GM21515 (cell line): ENCODE results near the gene ZBTB7C.

Experiments used
- ATAC-seq: cut with Tn5 transposase; IDR thresholded peaks from one replicate; pipeline ENCODE4 v1.9.1; 2021; ENCODE audit not compliant: unreplicated experiment

ZBTB7C gene

GRCh38 chr18:48152549-48152948 lies 256.6 kb downstream of the ZBTB7C start:
- ATAC-seq = no peak

DNA sequence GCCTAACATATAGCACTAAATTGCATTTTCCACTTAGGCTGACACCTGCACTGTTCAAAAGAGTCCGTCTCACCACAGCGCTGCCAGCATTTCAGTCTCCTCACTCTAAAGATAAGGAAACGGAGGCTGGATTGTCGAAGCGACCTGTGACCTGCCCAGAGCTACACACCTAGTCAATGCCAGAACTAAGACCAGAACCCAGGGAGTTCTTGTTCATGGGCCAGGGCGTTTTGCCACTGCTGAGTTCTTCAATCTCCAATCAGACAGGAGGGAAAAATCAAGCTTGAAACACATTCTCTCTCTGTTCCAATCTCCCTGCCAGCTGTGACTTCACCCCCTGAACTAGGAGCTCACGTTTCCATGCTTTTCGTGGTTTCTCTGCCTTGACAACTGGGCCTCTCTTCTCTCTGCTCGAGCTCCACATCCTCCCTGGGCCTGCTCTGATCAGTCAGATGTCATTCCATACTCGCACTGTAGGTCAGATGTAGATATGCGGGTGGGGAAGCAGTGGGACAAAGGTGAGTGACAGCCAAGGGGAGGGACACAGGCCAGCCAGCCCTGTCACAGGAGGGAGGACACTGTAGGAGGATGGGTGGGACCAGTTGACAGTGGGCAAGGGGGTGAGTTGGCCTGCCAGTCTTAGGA lies 257.6 kb downstream of the ZBTB7C start:
- no peak for ATAC-seq

DNA sequence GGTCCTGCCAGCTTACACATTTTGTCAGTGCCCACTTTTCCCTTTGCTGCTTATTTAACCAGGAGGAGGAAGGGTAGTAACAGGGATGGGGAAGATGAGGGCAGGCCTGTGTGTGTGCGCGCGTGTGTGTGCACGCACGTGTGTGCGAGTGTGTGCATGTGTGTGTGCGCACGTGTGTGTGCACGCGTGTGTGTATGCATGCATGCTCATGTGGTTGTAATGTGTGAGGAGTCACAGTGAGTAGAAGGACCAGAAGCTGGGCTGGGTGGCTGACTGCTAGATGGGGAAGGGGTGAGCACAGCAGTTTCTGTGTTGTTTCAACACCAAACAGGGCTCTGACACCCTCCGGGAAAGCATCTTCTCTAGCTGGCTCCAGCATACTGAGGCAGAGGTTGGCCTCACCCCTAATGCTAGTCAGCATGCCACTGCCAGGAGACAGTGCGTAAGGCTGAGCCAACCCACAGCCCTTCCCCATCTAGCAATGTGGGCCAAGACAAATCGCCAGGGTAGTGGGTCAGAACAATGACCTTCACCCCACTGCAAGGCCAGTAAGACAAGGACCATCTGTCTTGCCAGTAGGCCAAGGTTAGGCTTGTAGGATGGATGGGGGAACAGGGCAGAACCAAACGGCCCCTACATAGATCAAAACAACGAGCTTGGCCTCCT lies 260.0 kb downstream of the ZBTB7C start:
- no peak for ATAC-seq

DNA sequence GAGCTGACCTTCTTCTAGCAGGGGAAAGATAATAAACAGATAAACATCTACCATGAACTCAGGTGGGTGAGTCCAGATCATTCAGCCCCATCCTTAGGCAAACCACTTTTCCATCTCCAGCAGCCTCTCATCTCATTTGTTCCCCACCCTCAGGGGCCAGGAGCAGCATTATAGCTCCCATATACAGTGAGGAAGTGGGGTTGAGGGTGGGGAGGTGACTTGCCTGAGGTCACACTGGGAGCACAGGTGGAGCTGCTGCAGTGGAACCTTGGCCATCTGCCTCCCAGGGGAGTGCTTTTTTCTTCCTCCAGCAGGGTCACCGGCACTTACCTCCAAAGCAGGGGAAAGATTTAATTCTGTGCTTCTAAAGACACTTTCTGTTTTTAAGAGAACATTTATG lies 266.2 kb downstream of the ZBTB7C start:
- no peak for ATAC-seq

DNA sequence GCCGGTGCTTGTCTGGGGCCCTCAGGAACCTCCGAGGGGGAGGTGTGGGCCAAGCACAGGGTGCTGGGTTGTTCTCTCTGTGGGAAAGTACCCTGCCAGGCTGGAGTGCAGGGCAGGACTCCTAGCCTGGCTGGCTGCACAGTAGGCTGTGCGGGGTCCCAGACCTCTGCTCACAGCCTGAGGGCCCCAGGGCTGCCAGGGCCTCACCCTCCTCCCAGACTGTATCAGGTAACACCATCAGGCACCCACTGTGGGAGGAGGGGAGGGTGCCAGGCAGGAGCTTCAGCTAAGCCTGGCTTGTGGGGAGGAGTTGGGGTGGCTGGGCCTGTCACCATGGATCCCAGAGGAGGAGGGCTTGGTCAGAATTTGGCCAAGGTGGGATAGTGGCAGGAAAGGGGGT lies 266.8 kb downstream of the ZBTB7C start:
- no peak for ATAC-seq

DNA sequence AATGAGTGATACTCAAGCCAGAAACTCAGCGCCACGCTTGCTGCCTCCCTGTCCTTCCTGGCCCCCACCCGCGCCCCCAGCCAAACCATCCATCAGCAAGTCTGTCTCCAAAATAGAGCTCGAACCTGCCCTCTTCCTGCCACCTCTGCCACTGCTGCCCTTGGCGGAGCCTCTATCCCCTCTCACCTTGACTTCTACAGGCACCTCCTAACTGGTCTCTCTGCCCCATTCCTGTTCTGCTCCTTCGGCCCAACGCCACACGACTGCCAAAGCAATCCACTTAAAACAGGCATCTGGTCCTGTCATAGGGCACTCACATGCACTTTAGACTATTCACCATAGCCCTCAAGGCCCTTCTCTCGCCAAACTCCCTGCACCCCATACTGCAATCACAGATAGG lies 268.5 kb downstream of the ZBTB7C start:
- no peak for ATAC-seq

DNA sequence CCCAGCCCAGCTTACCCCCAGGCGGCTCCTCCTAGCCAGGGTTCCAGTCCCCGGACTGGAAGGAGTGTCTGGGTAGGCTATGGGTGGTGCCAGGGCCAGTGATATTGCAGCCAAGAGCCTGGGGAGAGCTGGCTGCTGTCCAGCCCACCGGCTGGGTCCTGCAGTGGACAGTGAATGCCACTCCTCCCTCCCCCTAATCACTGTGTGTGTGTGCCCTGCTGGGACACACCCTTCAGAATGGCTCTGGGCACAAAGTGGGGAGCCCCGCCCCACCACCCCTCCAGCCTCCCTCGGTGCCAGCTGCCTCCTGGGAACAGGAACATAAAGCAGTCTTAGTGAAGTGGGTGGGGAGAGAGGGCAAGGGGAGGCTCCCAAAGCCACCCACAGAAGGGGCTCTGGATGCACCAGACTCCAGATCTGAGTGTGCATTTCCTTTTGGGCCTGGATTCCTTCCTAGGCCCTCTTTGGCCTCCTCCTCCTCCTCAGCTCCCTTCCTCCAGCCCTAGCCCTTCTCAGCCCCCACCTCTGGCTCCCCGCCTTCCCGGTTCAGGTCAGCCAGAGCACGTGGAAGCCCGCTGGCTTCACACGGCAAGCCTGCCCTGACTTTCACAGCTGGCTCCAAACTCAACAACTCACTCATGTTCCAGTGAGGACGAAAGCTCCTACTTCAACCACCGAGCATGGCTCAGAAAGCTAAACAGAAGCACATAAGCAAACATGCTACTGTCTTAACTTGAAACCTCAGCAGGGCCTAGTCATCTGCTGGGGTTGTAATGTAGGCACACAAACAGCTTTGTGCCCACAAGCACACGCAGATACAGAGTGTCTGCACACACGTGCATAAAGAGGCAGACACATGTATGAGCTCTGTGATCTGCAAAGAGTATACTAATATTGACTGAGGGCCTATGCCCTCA lies 269.5 kb downstream of the ZBTB7C start:
- ATAC-seq = no peak

- ATAC-seq = no peak
These were observed 270.3 kb downstream of the ZBTB7C start for GRCh38 chr18:48138660-48139430.

- no peak for ATAC-seq
These were observed 271.0 kb downstream of the ZBTB7C start for GRCh38 chr18:48138210-48138609.

- no peak for ATAC-seq
These were observed 271.7 kb downstream of the ZBTB7C start for GRCh38 chr18:48137374-48138081.

DNA sequence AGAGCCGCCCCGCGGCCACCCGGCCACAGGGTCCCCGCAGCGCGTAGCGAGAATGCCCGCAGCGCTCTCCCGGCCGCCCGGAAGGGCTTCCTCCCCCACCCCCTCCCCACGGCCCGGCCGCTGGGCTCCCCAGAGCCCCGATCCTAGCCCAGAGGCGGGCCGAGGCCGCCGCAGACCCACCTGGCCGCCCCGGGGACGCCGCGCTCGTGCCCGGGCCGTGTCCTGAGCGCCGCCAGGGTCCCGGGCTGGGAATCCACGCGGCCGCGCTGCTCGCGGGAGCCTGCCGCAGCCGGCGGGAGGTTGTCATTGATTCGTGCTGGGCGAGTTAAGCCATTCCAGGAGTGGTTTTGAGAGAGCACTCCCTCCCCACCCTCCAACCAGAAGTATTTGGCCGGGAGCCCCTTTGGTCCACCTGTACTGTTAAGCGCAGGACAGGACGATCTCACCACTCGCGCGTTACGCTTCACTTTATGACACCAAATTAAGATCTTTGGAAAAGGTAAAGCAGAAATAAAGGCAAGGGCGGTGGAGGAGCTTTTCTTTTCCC lies 272.3 kb downstream of the ZBTB7C start:
- no peak for ATAC-seq

GRCh38 chr18:48136051-48136826 lies 272.9 kb downstream of the ZBTB7C start:
- ATAC-seq = no peak

GRCh38 chr18:48135436-48135966 lies 273.7 kb downstream of the ZBTB7C start:
- ATAC-seq = no peak

- ATAC-seq = no peak
These were observed 274.6 kb downstream of the ZBTB7C start for GRCh38 chr18:48134609-48135008.

DNA sequence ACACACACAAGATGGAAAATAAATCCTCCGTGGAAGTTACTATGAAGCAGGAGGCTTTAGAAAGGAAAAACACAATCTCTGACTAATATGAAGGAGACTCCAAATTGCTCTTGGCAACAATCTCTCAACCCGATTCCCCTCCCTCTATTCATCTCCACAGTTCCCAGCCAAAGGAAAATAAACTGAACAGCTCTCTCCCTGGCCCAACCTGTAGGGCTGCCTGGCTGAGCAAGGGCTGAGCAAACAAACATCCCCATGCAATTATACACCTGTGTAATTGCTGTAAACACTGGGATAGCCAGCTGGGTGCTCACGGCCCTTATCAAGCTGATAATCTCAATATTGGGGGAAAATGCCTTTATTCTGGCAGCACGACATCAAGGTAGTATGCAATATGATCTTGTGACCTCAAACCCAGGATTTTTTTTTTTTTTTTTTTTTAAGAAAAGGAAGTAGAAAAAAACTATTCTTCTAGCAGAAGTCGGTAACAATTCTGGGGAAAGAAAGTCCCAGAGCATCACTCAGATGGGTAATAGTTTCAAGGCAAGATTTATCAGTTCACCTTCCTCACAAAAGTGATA lies 275.4 kb downstream of the ZBTB7C start:
- no peak for ATAC-seq

DNA sequence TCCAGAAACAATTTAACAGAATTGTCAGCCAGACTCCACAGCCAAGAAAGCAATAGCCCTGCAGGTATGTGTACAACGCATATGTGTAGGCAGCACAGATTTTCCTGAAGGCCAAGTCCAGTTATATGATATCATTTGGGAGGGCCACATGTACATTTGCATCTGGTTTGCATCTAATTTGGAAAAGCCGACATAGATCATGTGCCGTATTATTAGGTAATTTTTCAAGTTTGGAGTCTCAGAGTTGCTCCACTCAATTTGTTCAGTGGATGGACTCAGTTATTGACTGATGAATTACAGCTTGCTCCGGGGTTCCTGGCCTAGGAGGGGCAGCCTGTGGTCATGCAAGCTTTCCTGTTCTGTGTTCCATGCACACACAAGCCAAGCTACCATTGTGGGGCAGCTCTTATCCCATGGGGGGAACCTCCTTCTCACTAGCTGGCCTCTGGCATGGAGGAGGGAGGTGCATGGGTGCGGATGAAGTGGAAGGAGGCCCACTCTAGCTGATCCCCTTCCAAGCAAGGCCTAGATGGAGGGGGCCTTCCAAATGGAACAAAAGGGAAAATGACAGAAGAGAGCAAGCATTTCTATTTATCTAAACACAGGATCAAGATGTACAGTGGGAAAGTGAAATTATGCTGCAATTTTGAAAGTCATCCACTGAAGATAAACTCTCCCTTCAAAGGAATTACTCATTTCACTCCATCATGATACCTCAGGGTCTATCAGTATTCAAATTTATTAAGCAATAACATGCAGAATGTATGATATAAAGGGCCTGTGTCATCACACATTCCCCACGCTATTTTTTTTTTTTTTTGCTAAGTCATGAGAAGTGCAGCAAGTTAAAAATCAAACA lies 276.2 kb downstream of the ZBTB7C start:
- no peak for ATAC-seq

- ATAC-seq = no peak
These were observed 278.1 kb downstream of the ZBTB7C start for GRCh38 chr18:48131042-48131441.

DNA sequence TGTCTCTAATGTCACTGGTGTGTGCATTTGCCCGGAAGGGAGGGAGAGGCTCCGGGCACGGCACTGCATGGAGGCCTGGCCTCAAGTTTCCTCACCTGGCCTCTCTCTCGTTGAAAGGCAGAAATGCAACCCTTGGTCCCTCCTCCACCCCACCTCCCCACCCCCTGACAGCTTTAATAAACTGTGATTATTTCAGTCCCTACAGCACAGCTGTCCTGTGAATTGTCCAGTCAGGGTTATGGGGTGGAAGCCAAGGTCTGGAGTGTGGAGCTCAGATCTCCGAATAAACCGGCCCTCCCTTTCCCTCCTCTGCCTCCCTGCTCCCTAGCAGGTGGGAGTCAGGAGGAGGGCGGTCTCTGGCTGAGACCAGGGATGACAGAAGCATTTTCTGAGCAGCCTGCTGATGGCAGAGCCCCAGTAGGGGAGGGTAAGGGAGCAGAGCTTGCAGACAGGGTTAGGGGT lies 279.5 kb downstream of the ZBTB7C start:
- ATAC-seq = no peak
